ENCODE data around the gene CDH15. TPM values are rescaled to one million over a fixed set of nuclear protein-coding genes. Genes with fewer than 3 reads are reported as not detected.

The CDH15 gene
- total and polyA plus RNA-seq, 2 of the 13 experiments (the other 11 are each of a cell fraction or from before 2014, with no cell fraction given), result 0.74 to 2.2 TPM

GRCh38 chr16:89171216-89172170 is at the start of gene CDH15 (continued):
- TF ChIP-seq ZNF761 (CRISPR knock-in tag; conservative IDR thresholded peaks at IDR 0.05) (no peak), ZNF414 (CRISPR knock-in tag; IDR thresholded peaks at IDR 0.05) (no peak), PCBP1 (IDR thresholded peaks at IDR 0.05; ENCODE audit: borderline replicate concordance, low read depth, low read length) (no peak), ZNF383 (CRISPR knock-in tag; IDR thresholded peaks at IDR 0.05; ENCODE audit: borderline replicate concordance) (no peak), RELA (CRISPR knock-in tag; IDR thresholded peaks at IDR 0.05) (no peak), FOXA1 (IDR thresholded peaks at IDR 0.05) (no peak), FOXA1 (CRISPR knock-in tag; IDR thresholded peaks at IDR 0.05) (no peak), THAP8 (CRISPR knock-in tag; IDR thresholded peaks at IDR 0.05; ENCODE audit: borderline replicate concordance) (no peak), ZNF720 (CRISPR knock-in tag; IDR thresholded peaks at IDR 0.05) (no peak), ZNF644 (CRISPR knock-in tag; IDR thresholded peaks at IDR 0.05; ENCODE audit: low read depth) (no peak), SNAPC4 (CRISPR knock-in tag; IDR thresholded peaks at IDR 0.05) (no peak), RARA (CRISPR knock-in tag; IDR thresholded peaks at IDR 0.05) (no peak), MAZ (IDR thresholded peaks at IDR 0.05; ENCODE audit: borderline replicate concordance, low read depth, low read length) (no peak; the same call in 1 of the 2 replicates), MAZ (CRISPR knock-in tag; IDR thresholded peaks at IDR 0.05; ENCODE audit: low read depth) (peak; percentile 30; the same call in 1 of the 2 replicates), ZNF672 (CRISPR knock-in tag; IDR thresholded peaks at IDR 0.05) (no peak), ATM (IDR thresholded peaks at IDR 0.05; ENCODE audit: borderline replicate concordance) (no peak), ZNF292 (CRISPR knock-in tag; IDR thresholded peaks at IDR 0.05; ENCODE audit: borderline replicate concordance, low read depth) (no peak), ZNF562 (CRISPR knock-in tag; IDR thresholded peaks at IDR 0.05; ENCODE audit: borderline replicate concordance) (no peak), TCF12 (IDR thresholded peaks at IDR 0.05) (no peak), TCF12 (CRISPR knock-in tag; IDR thresholded peaks at IDR 0.05) (no peak), NR2F1 (CRISPR knock-in tag; IDR thresholded peaks at IDR 0.05) (no peak), CHD4 (IDR thresholded peaks at IDR 0.05; ENCODE audit: borderline replicate concordance, low read length) (no peak), ZNF556 (CRISPR knock-in tag; IDR thresholded peaks at IDR 0.05; ENCODE audit: borderline replicate concordance) (no peak), U2AF1 (optimal IDR thresholded peaks at IDR 0.05; ENCODE audit: low read depth, low read length) (no peak), NBN (conservative IDR thresholded peaks at IDR 0.05) (no peak)
